ENCODE data around the gene MEIOSIN.

The MEIOSIN gene

GRCh38 chr19:45804959-45805230, 71.7 kb downstream of the MEIOSIN start:
- Histone ChIP-seq H3K4me3 (ENCODE audit: low read depth, low read length) (no peak overlapping the region), H3K36me3 (ENCODE audit: control insufficient read depth in 2 of 2, insufficient read depth in 1 of 2, low read length in 2 of 2) (no peaks in the 10 kb centered on the region), H3K4me1 (ENCODE audit: control insufficient read depth, insufficient read depth, low read length) (no peaks in the 10 kb centered on the region), H3K9me3 (ENCODE audit: control insufficient read depth, insufficient read depth, low read depth, low read length) (no peaks in the 10 kb centered on the region), H3K27ac (ENCODE audit: extremely low read depth, low read depth, low read length) (no peak overlapping the region)
- POLR2A ChIA-PET = interaction anchor here (0.5 to 1.1 kb wide), 2 partner anchors 22 to 35 kb away, joined by 3 to 4 read pairs; partner anchors contain the start of genes DMPK and SIX5
- CTCF ChIA-PET = interaction anchor here (0.6 to 8.7 kb wide), 7 partner anchors 9 to 78 kb away, joined by 3 to 80 read pairs (median 5); partner anchors contain the start of gene SIX5
- TF ChIP-seq ELK4 (IDR thresholded peaks at IDR 0.05; ENCODE audit: borderline replicate concordance, low read depth, low read length) (no peak), ZNF341 (tag by site-specific recombination; IDR thresholded peaks at IDR 0.05; ENCODE audit: low read depth) (no peak), ZBTB21 (tag by site-specific recombination; IDR thresholded peaks at IDR 0.05) (no peak), ZNF488 (tag by site-specific recombination; IDR thresholded peaks at IDR 0.05) (no peak), ZNF449 (tag by site-specific recombination; IDR thresholded peaks at IDR 0.05) (no peak), AEBP2 (tag by site-specific recombination; IDR thresholded peaks at IDR 0.05; ENCODE audit: borderline replicate concordance) (no peak), ZNF404 (tag by site-specific recombination; IDR thresholded peaks at IDR 0.05) (no peak), CTCF (tag by site-specific recombination; IDR thresholded peaks at IDR 0.05) (no peak)

- CTCF ChIA-PET = interaction anchor here (0.8 to 8.7 kb wide), 6 partner anchors 8 to 77 kb away, joined by 3 to 80 read pairs (median 4); partner anchors contain the start of gene SIX5
- no peaks in the 10 kb centered on the region for H3K36me3 ChIP-seq (ENCODE audit: control insufficient read depth in 2 of 2, insufficient read depth in 1 of 2, low read length in 2 of 2)
- no peaks in the 10 kb centered on the region for H3K4me1 ChIP-seq (ENCODE audit: control insufficient read depth, insufficient read depth, low read length)
- POLR2A ChIA-PET = interaction anchor here (0.5 to 1.1 kb wide), 2 partner anchors 36 kb away, joined by 3 read pairs; partner anchors contain the start of gene SIX5
- H3K9me3 ChIP-seq (ENCODE audit: control insufficient read depth, insufficient read depth, low read depth, low read length) = no peaks in the 10 kb centered on the region
- H3K4me3 ChIP-seq (ENCODE audit: low read depth, low read length) = no peak overlapping the region
- TF ChIP-seq ZNF280D (tag by site-specific recombination; IDR thresholded peaks at IDR 0.05) (peak; percentile 83; the same call in 1 of the 2 replicates), ZNF580 (tag by site-specific recombination; IDR thresholded peaks at IDR 0.05) (peak; percentile 97), ZNF664 (tag by site-specific recombination; IDR thresholded peaks at IDR 0.05) (no peak)
- H3K27ac ChIP-seq (ENCODE audit: extremely low read depth, low read depth, low read length) = no peak overlapping the region
Observed at GRCh38 chr19:45805719-45806118, 72.5 kb downstream of the MEIOSIN start.
